K562 (cell line): Measurements from ENCODE around the gene SH2D3A. TPM values are rescaled to one million over a fixed set of nuclear protein-coding genes. Genes with fewer than 3 reads are reported as not detected.
A peak's percentile ranks its signal among the peaks of the same experiment; 100 is the strongest.

Experiments used
- BCLAF1 ChIP-seq, 2 experiments: fragments of 450-650 bp in 1 of 2; IDR thresholded peaks; 2 replicates each; pipeline ENCODE4 v1.6.1; 2011 to 2017; ENCODE audit warnings: low read depth in 2 of 2, antibody characterized with exemption in 1 of 2, borderline replicate concordance in 1 of 2, low read length in 1 of 2, mild to moderate bottlenecking in 1 of 2, mixed read lengths in 1 of 2; ENCODE audit not compliant: control insufficient read depth in 1 of 2
- KLF10 ChIP-seq: fragments of 250-450 bp; sonication (Bioruptor Pico); IDR thresholded peaks from 2 replicates; pipeline ENCODE4 v1.6.1; 2021; ENCODE audit warnings: matching md5 sums
- SRSF3 ChIP-seq: fragments of 200-400 bp; formaldehyde crosslinking; IDR thresholded peaks from 2 replicates; pipeline ENCODE4 v1.6.1; 2016; ENCODE audit warnings: mild to moderate bottlenecking, low read length, moderate library complexity; ENCODE audit not compliant: insufficient read depth
- ZNF740 ChIP-seq, 3 experiments: fragments of 200-800 bp in 1 of 3; sonication (Bioruptor generic) in 1 of 3; sonication (generic) in 1 of 3; formaldehyde crosslinking in 1 of 3; IDR thresholded peaks; 2 replicates each; pipeline versions ENCODE4 v1.6.1 to v1.8.0; 2016 to 2022; ENCODE audit warnings: mild to moderate bottlenecking in 2 of 3, missing compliant biosample characterization in 2 of 3, missing genetic modification characterization in 2 of 3, missing genetic modification reagents in 1 of 3
- polyA plus RNA-seq, 8 experiments: library from polyadenylated mRNA; depleted of rRNA in 4 of 8; stranded (reverse) in 5 of 8; unstranded in 3 of 8; fragments of >200 nt; fragmentation: Nextera tagmentation in 2 of 8; fragmentation: Illumina TruSeq in 1 of 8; extraction: Ambion mirVana in 2 of 8; extraction: Trizol in 1 of 8; gene quantifications; 2 replicates each; pipeline versions ENCODE4 v1.2.1 to v1.2.3, GENCODE V29; 2011 to 2014; ENCODE audit warnings: inconsistent platforms in 1 of 8, missing spikeins in 1 of 8
- total RNA-seq, 7 experiments: library from RNA; depleted of rRNA in 6 of 7; stranded (reverse); fragments of >200 nt in 6 of 7; fragmentation: Illumina TruSeq in 2 of 7; extraction: Trizol in 2 of 7; gene quantifications; 2 replicates each; pipeline versions ENCODE4 v1.2.1 to v1.2.3, GENCODE V29; 2011 to 2021; ENCODE audit warnings: low replicate concordance in 1 of 7
- TF ChIP-seq, protein P1 (sequence below): sonication (generic); formaldehyde crosslinking; IDR thresholded peaks from 2 replicates; pipeline ENCODE4 v1.8.0; 2022; ENCODE audit warnings: mild to moderate bottlenecking, low read depth, missing genetic modification reagents
- TF ChIP-seq, protein P2 (sequence below): fragments of 450-650 bp; IDR thresholded peaks from 2 replicates; pipeline ENCODE4 v1.6.1; 2018; ENCODE audit not compliant: partially characterized antibody

SH2D3A gene
- total and polyA plus RNA-seq, 9 of the 15 experiments (the other 6 are each of a cell fraction or from before 2014, with no cell fraction given), result 0.75 to 26.3 (median 8.9) TPM

- TF ChIP-seq ZNF740 (CRISPR knock-in tag; IDR thresholded peaks at IDR 0.05) (0 out of 2 replicates have a peak, but pooled peaks have one; percentile 46), ZNF740 (tag; IDR thresholded peaks at IDR 0.05) (no peak), KLF10 (no peak), BCLAF1 (IDR thresholded peaks at IDR 0.05; ENCODE audit: borderline replicate concordance in 1 of 2, control insufficient read depth in 1 of 2, low read depth in 2 of 2, low read length in 1 of 2) (no peak), SRSF3 (no peak)
- TF ChIP-seq, protein P1, sequence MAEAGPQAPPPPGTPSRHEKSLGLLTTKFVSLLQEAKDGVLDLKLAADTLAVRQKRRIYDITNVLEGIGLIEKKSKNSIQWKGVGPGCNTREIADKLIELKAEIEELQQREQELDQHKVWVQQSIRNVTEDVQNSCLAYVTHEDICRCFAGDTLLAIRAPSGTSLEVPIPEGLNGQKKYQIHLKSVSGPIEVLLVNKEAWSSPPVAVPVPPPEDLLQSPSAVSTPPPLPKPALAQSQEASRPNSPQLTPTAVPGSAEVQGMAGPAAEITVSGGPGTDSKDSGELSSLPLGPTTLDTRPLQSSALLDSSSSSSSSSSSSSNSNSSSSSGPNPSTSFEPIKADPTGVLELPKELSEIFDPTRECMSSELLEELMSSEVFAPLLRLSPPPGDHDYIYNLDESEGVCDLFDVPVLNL (CRISPR knock-in tag), result no peak
- TF ChIP-seq, protein P2, sequence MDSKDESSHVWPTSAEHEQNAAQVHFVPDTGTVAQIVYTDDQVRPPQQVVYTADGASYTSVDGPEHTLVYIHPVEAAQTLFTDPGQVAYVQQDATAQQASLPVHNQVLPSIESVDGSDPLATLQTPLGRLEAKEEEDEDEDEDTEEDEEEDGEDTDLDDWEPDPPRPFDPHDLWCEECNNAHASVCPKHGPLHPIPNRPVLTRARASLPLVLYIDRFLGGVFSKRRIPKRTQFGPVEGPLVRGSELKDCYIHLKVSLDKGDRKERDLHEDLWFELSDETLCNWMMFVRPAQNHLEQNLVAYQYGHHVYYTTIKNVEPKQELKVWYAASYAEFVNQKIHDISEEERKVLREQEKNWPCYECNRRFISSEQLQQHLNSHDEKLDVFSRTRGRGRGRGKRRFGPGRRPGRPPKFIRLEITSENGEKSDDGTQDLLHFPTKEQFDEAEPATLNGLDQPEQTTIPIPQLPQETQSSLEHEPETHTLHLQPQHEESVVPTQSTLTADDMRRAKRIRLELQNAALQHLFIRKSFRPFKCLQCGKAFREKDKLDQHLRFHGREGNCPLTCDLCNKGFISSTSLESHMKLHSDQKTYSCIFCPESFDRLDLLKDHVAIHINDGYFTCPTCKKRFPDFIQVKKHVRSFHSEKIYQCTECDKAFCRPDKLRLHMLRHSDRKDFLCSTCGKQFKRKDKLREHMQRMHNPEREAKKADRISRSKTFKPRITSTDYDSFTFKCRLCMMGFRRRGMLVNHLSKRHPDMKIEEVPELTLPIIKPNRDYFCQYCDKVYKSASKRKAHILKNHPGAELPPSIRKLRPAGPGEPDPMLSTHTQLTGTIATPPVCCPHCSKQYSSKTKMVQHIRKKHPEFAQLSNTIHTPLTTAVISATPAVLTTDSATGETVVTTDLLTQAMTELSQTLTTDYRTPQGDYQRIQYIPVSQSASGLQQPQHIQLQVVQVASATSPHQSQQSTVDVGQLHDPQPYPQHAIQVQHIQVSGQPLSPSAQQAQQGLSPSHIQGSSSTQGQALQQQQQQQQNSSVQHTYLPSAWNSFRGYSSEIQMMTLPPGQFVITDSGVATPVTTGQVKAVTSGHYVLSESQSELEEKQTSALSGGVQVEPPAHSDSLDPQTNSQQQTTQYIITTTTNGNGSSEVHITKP, result peak; percentile 85
Observed at GRCh38 chr19:6720369-6721137, 46.7 kb downstream of the SH2D3A start, which contains the start of gene C3 (continued).
